COLO668 (cell line): ENCODE data around the gene TXNDC5.

Experiments
- DNase-seq: peaks from one replicate; lab custom pipeline; 2025; ENCODE audit not compliant: unreplicated experiment; lab: John Stamatoyannopoulos, UW

The TXNDC5 gene

DNA sequence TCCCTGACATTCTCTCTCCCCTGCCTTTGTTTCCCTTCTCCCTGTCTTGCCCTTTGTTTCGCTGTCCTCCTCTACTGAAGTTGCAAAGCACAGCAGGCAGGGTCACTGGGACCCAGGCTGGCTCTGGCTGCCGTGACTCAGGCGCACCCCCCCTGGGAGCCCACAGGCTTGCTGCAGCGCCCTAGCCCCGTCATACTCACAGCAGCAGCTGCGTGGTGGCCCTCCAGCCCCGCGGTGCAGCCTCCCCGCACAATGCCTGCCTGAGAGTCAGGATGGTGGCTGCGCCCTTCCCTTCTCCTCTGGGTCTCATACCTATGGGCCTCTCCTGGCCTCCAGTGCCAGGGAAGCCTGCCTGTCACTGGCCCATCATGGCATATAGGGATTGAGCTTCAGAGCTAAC, 41.7 kb downstream of the TXNDC5 start:
- no peak for DNase-seq

DNA sequence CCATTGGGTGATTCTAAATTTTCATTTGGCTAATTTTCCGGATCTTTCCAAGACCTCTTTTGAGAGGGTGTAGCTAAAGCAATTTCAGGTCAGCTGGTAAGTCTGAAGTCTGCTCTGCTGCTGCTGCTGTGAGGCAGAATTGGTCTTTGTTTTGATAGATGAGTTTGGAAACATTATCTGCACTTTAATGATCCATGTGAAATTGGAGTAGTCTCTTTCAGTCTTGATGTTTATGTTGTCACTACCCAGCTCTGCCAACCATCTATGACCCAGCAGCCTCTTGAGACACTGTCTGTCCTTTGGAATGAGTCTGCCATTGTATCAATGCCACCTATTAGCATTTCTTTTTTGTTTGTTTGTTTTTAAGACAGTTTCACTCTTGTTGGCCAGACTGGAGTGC, 44.1 kb downstream of the TXNDC5 start:
- DNase-seq, result no peak

DNA sequence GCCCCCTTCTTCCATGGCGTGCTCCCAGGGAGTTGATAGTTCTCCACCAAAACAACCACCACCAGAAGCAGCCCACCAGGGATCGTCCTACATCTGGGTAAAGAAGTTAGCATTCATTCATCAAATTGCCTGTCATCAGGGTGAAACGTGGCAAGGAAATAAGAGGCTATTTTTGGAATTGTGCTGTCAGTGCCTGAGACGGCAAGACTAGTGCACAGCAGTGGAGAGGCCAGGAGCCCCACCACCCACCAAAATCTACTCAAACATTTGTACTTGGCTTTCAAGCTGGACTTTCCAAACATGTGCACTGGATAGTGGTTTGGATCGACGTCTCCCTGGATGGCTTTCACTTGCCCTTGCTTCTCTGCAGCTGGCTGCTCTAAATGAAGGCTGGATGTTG, 44.8 kb downstream of the TXNDC5 start:
- DNase-seq, result no peak

DNA sequence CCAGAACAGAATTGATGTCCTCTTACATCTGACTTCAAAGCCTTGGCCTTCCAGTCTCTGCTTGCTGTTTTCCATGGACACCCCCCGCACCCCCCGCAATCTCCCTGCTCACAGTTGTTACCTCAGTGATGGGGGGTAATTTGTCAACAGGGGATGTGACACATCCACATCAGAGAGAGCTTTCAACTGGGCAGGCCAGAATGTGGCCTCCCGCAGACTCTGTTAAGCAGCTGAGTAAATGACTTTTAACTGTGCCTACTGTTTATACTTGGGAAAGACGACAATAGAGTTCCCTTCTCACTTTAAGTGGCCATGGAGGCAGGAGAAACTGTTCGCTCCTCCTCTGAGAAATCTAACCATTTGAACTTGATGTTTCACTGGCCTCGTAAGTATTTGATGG, 51.0 kb downstream of the TXNDC5 start:
- DNase-seq, result no peak

DNA sequence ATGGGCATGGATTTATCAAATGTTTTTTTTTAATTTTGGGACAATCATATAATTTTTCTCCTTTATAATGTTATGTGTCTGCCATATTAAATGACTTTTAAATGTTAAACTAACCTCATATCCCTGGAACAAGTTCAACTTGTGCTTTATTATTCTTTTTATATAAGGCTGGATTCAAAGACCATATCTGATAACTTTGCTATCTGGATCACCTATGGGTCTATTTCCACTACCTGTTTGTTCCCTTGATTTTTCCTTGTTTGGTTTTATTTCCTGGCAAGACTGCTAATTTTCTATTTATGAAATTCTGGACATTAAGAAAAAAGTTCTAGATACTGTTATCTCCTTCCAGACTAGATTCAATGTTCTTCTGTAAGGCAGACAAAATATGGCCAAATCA, 58.8 kb downstream of the TXNDC5 start:
- no peak for DNase-seq

DNA sequence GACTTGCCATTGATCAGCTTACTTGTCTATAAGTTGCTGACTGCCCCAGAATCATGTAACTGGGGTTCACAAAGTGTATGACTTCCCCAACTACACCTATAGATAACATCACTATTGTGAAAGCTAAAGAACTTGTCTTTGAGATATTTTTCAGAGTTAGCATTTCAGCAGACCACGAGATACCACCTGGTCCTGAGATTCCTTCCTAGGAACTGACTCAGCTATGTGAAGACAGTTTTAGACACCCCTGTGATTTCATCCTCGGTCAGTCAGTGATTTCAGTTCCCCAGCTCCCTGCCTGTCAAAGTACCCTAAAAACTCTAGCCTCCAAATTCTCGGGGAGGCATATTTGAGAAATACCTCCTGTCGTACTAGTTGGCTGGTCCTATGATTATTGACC, 62.4 kb downstream of the TXNDC5 start:
- no peak for DNase-seq

DNA sequence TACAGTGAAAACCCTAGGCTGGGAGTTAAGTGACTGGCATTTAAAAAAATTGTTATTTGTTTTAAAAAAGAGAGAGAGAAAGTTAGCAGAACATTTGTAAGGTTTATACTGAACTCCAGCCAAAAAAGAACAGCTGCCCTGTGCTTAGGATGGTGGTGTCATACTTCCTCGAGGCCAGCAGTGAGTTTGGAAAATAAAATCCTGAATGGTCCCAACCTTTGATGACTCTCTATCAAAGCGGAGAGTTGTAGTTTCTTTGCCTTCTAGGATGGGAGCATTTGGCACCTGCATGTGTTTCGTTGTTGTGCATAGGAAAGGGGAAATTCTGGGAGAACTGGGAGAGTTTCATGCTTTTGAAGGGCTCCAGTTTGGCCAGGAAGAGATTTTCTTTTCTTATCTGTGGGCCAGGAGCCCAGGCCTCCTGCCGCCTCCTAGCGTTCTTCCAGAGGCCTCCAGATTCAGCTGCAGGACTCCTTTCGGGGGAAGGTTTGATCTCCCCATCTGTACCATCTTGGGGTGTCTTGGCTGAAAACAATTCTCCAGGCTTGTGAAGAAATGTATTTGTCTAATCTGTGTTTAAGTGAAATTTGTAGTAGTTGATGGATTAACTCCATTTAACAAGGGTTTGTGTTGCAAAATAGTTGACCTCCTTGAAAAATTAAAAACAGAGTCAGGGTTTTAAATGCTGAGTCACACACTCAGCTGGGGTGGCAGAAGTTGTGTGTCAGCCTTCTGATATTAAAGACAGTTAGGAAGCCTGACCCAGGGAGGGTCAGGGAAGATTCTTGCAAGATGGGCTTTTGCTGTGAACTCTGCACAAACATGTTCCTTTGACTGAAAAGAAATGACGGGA, 63.4 kb downstream of the TXNDC5 start:
- no peak for DNase-seq

DNA sequence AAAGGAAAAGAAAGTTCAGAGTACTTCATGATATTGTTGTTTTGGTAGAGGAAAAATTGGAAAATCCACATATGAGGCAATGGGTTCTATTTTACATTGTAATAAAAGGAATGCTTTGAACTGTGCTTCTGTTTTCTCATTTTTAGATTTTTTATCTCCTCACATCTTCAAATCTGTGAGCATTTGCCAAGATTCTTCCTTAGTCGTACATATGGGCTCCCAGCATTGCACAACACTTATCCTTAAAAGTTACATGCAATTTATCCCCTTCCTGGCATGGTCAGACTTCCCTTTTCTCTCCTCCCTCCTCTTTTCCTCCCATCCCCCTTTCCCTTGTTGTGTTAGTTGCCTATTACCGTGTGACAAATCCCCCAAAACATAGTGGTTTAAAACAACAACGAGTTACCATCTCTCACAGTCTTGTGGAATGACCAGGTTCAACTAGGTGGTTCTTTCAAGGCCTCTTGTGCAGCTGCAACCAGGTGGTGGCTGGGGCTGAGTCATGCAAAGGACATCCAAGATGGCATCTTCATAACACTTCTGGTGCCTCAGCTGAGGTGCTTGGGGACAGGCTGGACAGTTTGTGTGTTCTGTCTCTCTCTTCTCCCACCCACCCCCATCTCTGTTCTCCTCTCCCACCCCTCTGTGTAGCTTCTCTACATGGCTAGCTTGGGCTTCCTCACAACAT, 68.7 kb downstream of the TXNDC5 start:
- no peak for DNase-seq

DNA sequence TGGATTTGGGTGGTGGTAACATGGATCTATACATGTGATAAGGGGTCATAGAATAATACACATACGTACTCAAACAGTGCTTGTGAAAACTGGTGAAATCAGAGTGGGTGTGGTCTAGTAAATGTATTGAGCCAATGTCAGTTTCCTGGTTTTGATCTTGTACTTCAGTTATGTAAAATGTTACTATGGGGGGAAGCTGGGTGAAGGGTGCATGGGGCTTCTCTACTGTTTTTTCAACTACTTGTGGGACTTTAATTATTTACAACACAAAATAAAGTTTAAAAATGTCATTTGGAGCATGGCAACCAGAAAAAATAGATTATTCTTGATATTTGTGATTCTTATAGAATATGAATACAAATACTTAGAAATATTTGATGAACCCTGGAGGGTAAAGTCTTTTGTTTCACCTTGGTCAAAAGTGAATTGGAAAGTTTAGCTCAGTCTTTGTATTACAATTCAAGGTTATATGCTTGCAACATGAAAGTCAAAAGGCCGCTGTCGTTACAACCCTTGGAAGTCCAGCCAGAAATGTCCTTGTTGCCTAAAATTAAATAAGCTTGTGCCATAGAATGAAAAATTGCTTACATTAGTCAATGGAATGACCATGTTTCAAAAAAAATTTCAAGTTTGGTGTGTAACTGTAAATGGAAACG, 74.1 kb downstream of the TXNDC5 start:
- DNase-seq, result no peak

DNA sequence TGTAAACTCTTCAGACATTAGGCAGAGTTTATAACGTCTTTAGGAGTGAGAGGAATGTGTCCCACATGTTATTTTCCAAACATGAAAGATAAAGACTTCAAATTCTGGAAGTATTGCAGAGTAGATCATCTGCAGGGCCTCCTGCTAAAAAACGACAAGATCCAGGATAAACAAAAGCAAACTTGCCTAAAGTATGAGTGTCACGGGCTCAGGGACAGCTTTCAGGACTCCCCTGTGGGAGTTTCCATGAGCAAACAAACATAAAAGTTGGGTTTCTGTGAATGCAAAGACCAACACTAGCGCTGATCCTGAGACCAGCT, 76.9 kb downstream of the TXNDC5 start:
- DNase-seq, result no peak

DNA sequence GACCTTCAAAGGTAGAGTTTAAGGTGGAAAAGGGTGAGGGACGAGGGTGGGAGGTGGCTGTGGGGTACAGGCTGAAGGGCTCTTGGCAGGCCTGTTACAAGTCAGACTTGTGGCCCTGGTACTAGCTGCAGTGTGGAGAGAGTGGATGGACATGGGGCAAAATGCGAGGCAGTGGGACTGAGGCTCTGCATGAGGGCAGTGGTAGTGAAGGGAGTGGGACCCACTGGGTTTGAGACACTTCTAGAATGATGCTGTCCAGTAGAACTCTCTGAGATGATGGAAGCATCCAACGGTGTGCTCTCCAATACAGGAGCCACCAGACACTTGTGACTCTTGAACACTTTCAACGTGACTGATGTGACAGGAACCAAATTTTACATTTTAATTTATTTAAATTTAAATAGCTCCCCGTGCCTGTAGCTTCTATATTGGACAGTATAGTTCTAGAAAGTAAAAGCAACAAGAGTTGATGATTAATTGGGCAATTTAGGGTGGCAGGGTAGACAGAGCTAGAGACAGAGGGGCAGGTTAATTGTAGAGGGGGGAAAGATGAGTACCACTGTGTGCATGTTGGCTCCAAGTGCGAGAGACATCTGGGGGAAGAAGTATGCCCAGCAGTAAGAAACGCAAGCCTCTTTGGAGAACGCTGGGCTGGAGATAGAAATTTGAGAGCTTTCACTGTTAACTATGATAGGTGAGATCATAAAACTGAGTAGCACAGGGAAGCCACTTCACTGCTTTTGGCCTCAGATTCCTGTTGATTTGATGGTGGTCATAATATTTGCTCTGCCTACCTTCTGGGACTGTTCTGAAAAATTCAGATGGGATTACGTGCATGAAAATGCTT, 77.5 kb downstream of the TXNDC5 start:
- no peak for DNase-seq
